Smooth muscle cell (in vitro differentiated cells): ENCODE results near the gene MTHFSD. TPM values are rescaled to one million over a fixed set of nuclear protein-coding genes. Genes with fewer than 3 reads are reported as not detected.

Source experiments
- DNase-seq: peaks from one replicate; lab custom pipeline; 2025; ENCODE audit not compliant: unreplicated experiment; lab: John Stamatoyannopoulos, UW
- H2AFZ ChIP-seq: fragments of 200-600 bp; sonication (generic); 2 replicates; pipeline ENCODE4 v1.6.0; 2016; ENCODE audit warnings: antibody characterized with exemption, low read depth, mild to moderate bottlenecking
- H3F3A ChIP-seq: fragments of 200-600 bp; sonication (generic); 2 replicates; pipeline ENCODE4 v1.6.0; 2017; ENCODE audit warnings: antibody characterized with exemption, low read depth
- H3K27ac ChIP-seq: fragments of 200-600 bp; sonication (generic); 2 replicates; pipeline ENCODE4 v1.5.1; 2016; ENCODE audit warnings: low read depth, mild to moderate bottlenecking
- H3K27me3 ChIP-seq: fragments of 200-600 bp; sonication (generic); 2 replicates; pipeline ENCODE4 v1.6.1; 2016; ENCODE audit warnings: low read depth, mild to moderate bottlenecking
- H3K36me3 ChIP-seq: fragments of 200-600 bp; sonication (generic); 2 replicates; pipeline ENCODE4 v1.5.1; 2016; ENCODE audit warnings: low read depth
- H3K4me1 ChIP-seq: fragments of 200-600 bp; sonication (generic); 2 replicates; pipeline ENCODE4 v1.5.1; 2016; ENCODE audit warnings: low read depth
- H3K4me2 ChIP-seq: fragments of 200-600 bp; sonication (generic); 2 replicates; pipeline ENCODE4 v1.6.0; 2016; ENCODE audit warnings: mild to moderate bottlenecking
- H3K4me3 ChIP-seq: fragments of 200-600 bp; sonication (generic); 2 replicates; pipeline ENCODE4 v1.5.1; 2016; ENCODE audit warnings: mild to moderate bottlenecking
- H3K79me2 ChIP-seq: fragments of 200-600 bp; sonication (generic); 2 replicates; pipeline ENCODE4 v1.6.0; 2016; ENCODE audit warnings: low read depth, mild to moderate bottlenecking
- H3K9ac ChIP-seq: fragments of 200-600 bp; sonication (generic); 2 replicates; pipeline ENCODE4 v1.6.0; 2016; ENCODE audit warnings: low read depth
- H3K9me3 ChIP-seq: fragments of 200-600 bp; sonication (generic); replicated peaks from 2 replicates; pipeline ENCODE4 v1.5.1; 2016; ENCODE audit warnings: low read depth
- H4K20me1 ChIP-seq: fragments of 200-600 bp; sonication (generic); 2 replicates; pipeline ENCODE4 v1.6.0; 2016; ENCODE audit warnings: low read depth
- WGBS: methylation state at CpG from one replicate; pipeline ENCODE4 v1.1.7; 2016; ENCODE audit warnings: low lambda C conversion rate; 5-methylcytosine and 5-hydroxymethylcytosine counted together
- polyA plus RNA-seq: library from polyadenylated mRNA; unstranded; fragments of >200 nt; fragmentation: Nextera tagmentation; extraction: Ambion mirVana; gene quantifications from 2 replicates; pipeline ENCODE4 v1.2.1, GENCODE V29; 2016
- total RNA-seq: library from RNA; depleted of rRNA; stranded (reverse); fragments of >200 nt; gene quantifications from 2 replicates; pipeline ENCODE4 v1.2.3, GENCODE V29; 2014
- TF ChIP-seq, protein P1 (sequence below): fragments of 200-600 bp; sonication (generic); IDR thresholded peaks from 2 replicates; pipeline ENCODE4 v1.5.1; 2017; ENCODE audit warnings: borderline replicate concordance, mild to moderate bottlenecking, antibody characterized with exemption; ENCODE audit not compliant: insufficient read depth, poor library complexity, severe bottlenecking

MTHFSD gene
- total and polyA plus RNA-seq, 2 experiments from 2014 or later = 13.3 to 23.0 TPM

DNA sequence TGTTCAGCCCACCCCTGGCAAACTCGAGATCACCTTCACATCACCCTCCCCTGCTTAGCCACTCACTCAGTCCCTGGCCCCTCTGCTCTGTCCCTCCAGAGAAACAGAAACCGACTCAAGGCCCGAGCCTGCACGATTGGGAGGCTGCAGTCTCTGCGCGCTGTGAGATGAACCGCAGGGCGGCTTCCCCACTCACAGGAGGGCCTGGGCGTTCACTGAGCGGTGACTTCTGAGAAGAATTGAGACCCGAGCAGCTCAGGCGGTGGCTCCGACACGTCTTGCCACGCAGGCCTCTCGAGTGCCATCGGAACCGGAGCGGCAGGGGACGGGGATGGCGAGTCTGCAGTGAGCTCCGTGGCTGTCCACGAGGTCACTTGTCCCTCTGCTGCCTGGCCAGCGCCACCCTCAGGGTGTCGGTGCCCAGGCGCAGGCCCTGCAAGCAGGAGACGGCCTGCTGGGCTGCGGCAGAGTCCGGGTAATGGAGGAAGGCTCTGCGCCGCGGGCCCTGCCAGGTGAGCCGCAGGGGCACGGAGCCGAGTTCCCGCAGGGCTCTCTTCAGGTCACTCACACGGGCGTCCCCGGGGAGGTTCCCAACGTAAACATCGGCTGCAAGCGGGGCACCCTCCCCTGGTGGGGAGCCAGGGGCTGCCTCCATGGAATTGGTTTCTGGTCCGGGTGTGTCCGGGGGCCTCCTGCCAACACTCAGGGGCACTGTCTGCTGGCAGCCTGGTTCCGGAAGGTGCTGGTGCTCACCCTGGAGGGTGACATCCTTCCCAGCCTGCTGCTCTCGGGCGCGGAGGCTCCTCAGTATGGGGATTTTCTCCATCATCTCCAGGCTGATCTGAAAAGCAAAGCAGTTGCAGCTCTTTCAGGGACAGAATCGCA lies 23.2 kb downstream of the MTHFSD start:
- Histone ChIP-seq H3K9ac (no peak overlapping the region), H3K9me3 (no peaks in the 10 kb centered on the region), H3F3A (no peaks in the 10 kb centered on the region), H3K27me3 (no peaks in the 10 kb centered on the region), H4K20me1 (no peaks in the 10 kb centered on the region), H3K4me2 (no peak overlapping the region), H2AFZ (no peak overlapping the region), H3K4me3 (no peak overlapping the region), H3K4me1 (no peaks in the 10 kb centered on the region), H3K27ac (no peak overlapping the region), H3K36me3 (no peaks in the 10 kb centered on the region), H3K79me2 (no peaks in the 10 kb centered on the region)
- TF ChIP-seq, protein P1, sequence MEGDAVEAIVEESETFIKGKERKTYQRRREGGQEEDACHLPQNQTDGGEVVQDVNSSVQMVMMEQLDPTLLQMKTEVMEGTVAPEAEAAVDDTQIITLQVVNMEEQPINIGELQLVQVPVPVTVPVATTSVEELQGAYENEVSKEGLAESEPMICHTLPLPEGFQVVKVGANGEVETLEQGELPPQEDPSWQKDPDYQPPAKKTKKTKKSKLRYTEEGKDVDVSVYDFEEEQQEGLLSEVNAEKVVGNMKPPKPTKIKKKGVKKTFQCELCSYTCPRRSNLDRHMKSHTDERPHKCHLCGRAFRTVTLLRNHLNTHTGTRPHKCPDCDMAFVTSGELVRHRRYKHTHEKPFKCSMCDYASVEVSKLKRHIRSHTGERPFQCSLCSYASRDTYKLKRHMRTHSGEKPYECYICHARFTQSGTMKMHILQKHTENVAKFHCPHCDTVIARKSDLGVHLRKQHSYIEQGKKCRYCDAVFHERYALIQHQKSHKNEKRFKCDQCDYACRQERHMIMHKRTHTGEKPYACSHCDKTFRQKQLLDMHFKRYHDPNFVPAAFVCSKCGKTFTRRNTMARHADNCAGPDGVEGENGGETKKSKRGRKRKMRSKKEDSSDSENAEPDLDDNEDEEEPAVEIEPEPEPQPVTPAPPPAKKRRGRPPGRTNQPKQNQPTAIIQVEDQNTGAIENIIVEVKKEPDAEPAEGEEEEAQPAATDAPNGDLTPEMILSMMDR = no peak
- 96% methylated on average over 48 of the region's 49 CpGs for WGBS
- no peak for DNase-seq

DNA sequence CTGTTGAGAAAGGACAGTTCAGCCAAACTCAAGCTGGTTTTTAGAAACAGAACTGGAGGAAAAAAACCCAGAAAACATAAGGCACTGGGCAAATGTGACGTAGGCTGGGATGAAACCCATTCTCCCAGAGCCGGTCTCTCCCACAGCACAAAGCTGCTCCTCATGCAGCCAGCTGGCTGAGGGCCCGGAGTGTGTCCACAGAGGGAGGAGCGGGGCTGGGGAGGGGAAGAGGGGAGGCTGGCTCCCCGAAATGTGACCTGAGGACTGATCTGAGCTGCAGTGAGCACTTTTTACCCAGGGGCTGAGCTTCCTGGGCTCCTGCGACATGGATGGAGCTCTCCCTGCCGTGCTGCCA lies 23.9 kb downstream of the MTHFSD start:
- no peaks in the 10 kb centered on the region for H3K79me2 ChIP-seq
- no peaks in the 10 kb centered on the region for H3F3A ChIP-seq
- H4K20me1 ChIP-seq = no peaks in the 10 kb centered on the region
- H3K9ac ChIP-seq = no peak overlapping the region
- 91% methylated on average over 5 of the region's 7 CpGs for WGBS
- no peak overlapping the region for H3K27ac ChIP-seq
- H3K9me3 ChIP-seq = no peaks in the 10 kb centered on the region
- no peak overlapping the region for H3K4me2 ChIP-seq
- no peaks in the 10 kb centered on the region for H3K4me1 ChIP-seq
- DNase-seq = no peak
- no peaks in the 10 kb centered on the region for H3K27me3 ChIP-seq
- no peaks in the 10 kb centered on the region for H3K36me3 ChIP-seq
- TF ChIP-seq, protein P1 = no peak
- H2AFZ ChIP-seq = no peak overlapping the region
- H3K4me3 ChIP-seq = no peak overlapping the region

DNA sequence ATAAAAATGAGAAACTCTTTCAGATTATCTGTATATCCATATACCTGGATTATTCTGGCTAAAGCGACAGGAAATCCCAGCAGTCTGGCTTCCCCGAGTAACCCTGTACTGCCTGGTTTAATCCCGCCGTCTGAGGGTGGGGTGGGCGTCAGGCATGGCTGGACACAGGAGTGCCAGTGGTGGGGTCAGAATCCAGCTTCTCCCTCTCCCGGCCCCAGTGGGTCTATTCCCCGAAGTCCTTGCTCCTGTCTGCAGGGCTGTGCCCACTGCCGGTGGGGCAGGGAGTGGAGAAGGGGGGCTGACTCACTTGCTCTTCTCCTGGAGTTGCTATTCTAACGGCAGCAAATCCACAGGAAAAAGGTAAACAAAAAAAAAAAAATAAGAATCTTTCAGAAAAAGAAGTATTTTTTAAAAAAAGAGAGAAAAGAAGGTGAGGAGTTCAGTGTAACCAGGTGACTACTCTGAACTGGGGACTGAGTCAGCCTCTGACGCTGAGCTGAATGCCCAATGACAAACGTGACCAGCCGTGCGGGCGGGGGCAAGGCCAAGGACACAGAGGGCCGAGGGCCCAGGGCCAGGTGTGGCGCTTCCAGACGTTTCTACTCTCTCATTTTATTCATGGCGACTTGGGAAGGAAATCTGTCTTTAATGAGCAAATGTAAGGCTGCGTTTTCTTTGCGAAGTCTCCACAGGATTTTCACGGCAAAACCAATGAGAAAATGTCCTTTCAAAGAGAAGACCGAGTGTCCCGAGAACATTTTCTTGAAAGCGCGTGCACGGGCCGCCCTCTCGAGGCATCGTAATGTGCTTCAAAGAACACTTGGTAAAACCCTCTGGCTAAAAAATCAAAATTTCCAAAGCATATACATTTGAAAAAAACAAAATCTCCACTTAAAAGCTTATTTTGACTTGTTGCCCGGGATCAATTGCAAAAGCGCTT lies 24.5 kb downstream of the MTHFSD start:
- no peaks in the 10 kb centered on the region for H3F3A ChIP-seq
- TF ChIP-seq, protein P1 = no peak
- no peaks in the 10 kb centered on the region for H4K20me1 ChIP-seq
- WGBS = 92% methylated on average over 31 of the region's 31 CpGs
- no peaks in the 10 kb centered on the region for H3K4me1 ChIP-seq
- no peak overlapping the region for H2AFZ ChIP-seq
- no peak for DNase-seq
- H3K4me3 ChIP-seq = no peak overlapping the region
- no peaks in the 10 kb centered on the region for H3K9me3 ChIP-seq
- H3K27ac ChIP-seq = no peak overlapping the region
- H3K27me3 ChIP-seq = no peaks in the 10 kb centered on the region
- no peak overlapping the region for H3K4me2 ChIP-seq
- no peak overlapping the region for H3K9ac ChIP-seq
- no peaks in the 10 kb centered on the region for H3K79me2 ChIP-seq
- H3K36me3 ChIP-seq = no peaks in the 10 kb centered on the region
